Femur (tissue), 1 donor: Measurements from ENCODE around the gene TIMP2.
"Not testable (repeated sequence)": the region's sequence is repeated elsewhere in the genome, so short reads cannot be mapped to it uniquely, and the experiment has no call there.

Experiments used
- DNase-seq: peaks from one replicate; pipeline ENCODE4 v3.0.0-alpha.2; 2017

Gene TIMP2

GRCh38 chr17:78885956-78886355, 39.2 kb downstream of the TIMP2 start:
- no peak for DNase-seq

- DNase-seq = no peak
Measured at GRCh38 chr17:78884876-78885667, 40.1 kb downstream of the TIMP2 start.

- DNase-seq = peak; percentile 65
Measured at GRCh38 chr17:78884148-78884825, 40.9 kb downstream of the TIMP2 start.

- DNase-seq = peak; percentile 91
Measured at GRCh38 chr17:78883533-78884131, 41.6 kb downstream of the TIMP2 start.

- peak; percentile 88 for DNase-seq
Measured at GRCh38 chr17:78883089-78883532, 42.1 kb downstream of the TIMP2 start.

GRCh38 chr17:78882540-78883088, 42.6 kb downstream of the TIMP2 start:
- peak; percentile 66 for DNase-seq

GRCh38 chr17:78879635-78880186, 45.5 kb downstream of the TIMP2 start:
- peak; percentile 94 for DNase-seq

- no peak for DNase-seq
Measured at GRCh38 chr17:78878871-78879527, 46.2 kb downstream of the TIMP2 start.

- DNase-seq = no peak
Measured at GRCh38 chr17:78878261-78878660, 46.9 kb downstream of the TIMP2 start.

GRCh38 chr17:78876954-78877517, 48.2 kb downstream of the TIMP2 start:
- not testable (repeated sequence) for DNase-seq

GRCh38 chr17:78876094-78876597, 49.0 kb downstream of the TIMP2 start:
- DNase-seq = no peak

GRCh38 chr17:78875363-78876093, 49.7 kb downstream of the TIMP2 start:
- DNase-seq = no peak

- DNase-seq = peak; percentile 73
Measured at GRCh38 chr17:78873519-78874340, 51.5 kb downstream of the TIMP2 start.

- DNase-seq = no peak
Measured at GRCh38 chr17:78872486-78872885, 52.7 kb downstream of the TIMP2 start.

- no peak for DNase-seq
Measured at GRCh38 chr17:78870621-78871020, 54.6 kb downstream of the TIMP2 start.

- no peak for DNase-seq
Measured at GRCh38 chr17:78868391-78868790, 56.8 kb downstream of the TIMP2 start.

GRCh38 chr17:78867046-78867445, 58.1 kb downstream of the TIMP2 start:
- DNase-seq = not testable (repeated sequence)

GRCh38 chr17:78865682-78866390, 59.4 kb downstream of the TIMP2 start:
- DNase-seq = peak; percentile 83

GRCh38 chr17:78864117-78864516, 61.1 kb downstream of the TIMP2 start:
- no peak for DNase-seq
